K562 (cell line): ENCODE measurements around the gene NKX1-2. TPM values are rescaled to one million over a fixed set of nuclear protein-coding genes. Genes with fewer than 3 reads are reported as not detected.

Source experiments
- CUX1 ChIP-seq: fragments of 200-800 bp; sonication (Bioruptor generic); IDR thresholded peaks from 2 replicates; pipeline ENCODE4 v1.6.1; 2016; ENCODE audit warnings: missing genetic modification characterization, missing compliant biosample characterization
- DNMT1 ChIP-seq: fragments of 450-650 bp; IDR thresholded peaks from 2 replicates; pipeline ENCODE4 v1.6.1; 2016; ENCODE audit warnings: antibody characterized with exemption, mild to moderate bottlenecking
- MAZ ChIP-seq, 2 experiments: fragments of 450-650 bp in 1 of 2; sonication (generic) in 1 of 2; formaldehyde crosslinking; IDR thresholded peaks in 1 of 2; conservative IDR thresholded peaks in 1 of 2; 2 replicates each; pipeline versions ENCODE4 v1.4.0 to v1.5.0; 2020; ENCODE audit warnings: mild to moderate bottlenecking in 1 of 2, missing genetic modification reagents in 1 of 2
- MTA3 ChIP-seq: fragments of 450-650 bp; formaldehyde crosslinking; IDR thresholded peaks from 2 replicates; pipeline ENCODE4 v1.6.1; 2017; ENCODE audit warnings: mild to moderate bottlenecking, borderline replicate concordance
- MYC ChIP-seq, 2 experiments: fragments of 250-450 bp in 1 of 2; sonication (Bioruptor Pico) in 1 of 2; IDR thresholded peaks; 2 replicates each; pipeline versions ENCODE4 v1.5.1 to v1.6.1; 2012 to 2021; ENCODE audit warnings: low read depth in 2 of 2, borderline replicate concordance in 1 of 2, improper control_type of control experiment in 1 of 2, low read length in 1 of 2, mild to moderate bottlenecking in 1 of 2, moderate library complexity in 1 of 2
- NCOA6 ChIP-seq: fragments of 450-650 bp; IDR thresholded peaks from 2 replicates; pipeline ENCODE4 v1.6.1; 2017; ENCODE audit warnings: mild to moderate bottlenecking
- NFIC ChIP-seq: fragments of 450-650 bp; IDR thresholded peaks from 2 replicates; pipeline ENCODE4 v1.6.1; 2017; ENCODE audit warnings: mild to moderate bottlenecking, inconsistent platforms
- NONO ChIP-seq, 2 experiments: fragments of 200-400 bp in 1 of 2; fragments of 450-650 bp in 1 of 2; formaldehyde crosslinking in 1 of 2; IDR thresholded peaks; 2 replicates each; pipeline ENCODE4 v1.6.1; 2017; ENCODE audit warnings: low read depth in 2 of 2, mild to moderate bottlenecking in 2 of 2, moderate library complexity in 2 of 2, low read length in 1 of 2
- NR1H2 ChIP-seq: sonication (generic); formaldehyde crosslinking; IDR thresholded peaks from 2 replicates; pipeline ENCODE4 v1.4.0; 2020; ENCODE audit warnings: mild to moderate bottlenecking, missing genetic modification reagents
- PHF20 ChIP-seq: fragments of 450-650 bp; IDR thresholded peaks from 2 replicates; pipeline ENCODE4 v1.6.1; 2018; ENCODE audit not compliant: partially characterized antibody
- PML ChIP-seq: IDR thresholded peaks from 2 replicates; pipeline ENCODE4 v1.6.1; 2012; ENCODE audit warnings: low read length, inconsistent platforms
- POLR2G ChIP-seq: fragments of 200-400 bp; formaldehyde crosslinking; IDR thresholded peaks from 2 replicates; pipeline ENCODE4 v1.6.1; 2017; ENCODE audit warnings: low read depth, mild to moderate bottlenecking, antibody characterized with exemption, low read length, moderate library complexity
- RBFOX2 ChIP-seq: fragments of 200-400 bp; formaldehyde crosslinking; IDR thresholded peaks from 2 replicates; pipeline ENCODE4 v1.6.1; 2017; ENCODE audit warnings: low read depth, mild to moderate bottlenecking, low read length, moderate library complexity
- RHOXF2B ChIP-seq: fragments of 250-450 bp; sonication (Bioruptor Pico); conservative IDR thresholded peaks from 2 replicates; pipeline ENCODE4 v1.5.1; 2021
- SREBF2 ChIP-seq: sonication (generic); formaldehyde crosslinking; IDR thresholded peaks from 2 replicates; pipeline ENCODE4 v1.4.0; 2020; ENCODE audit warnings: mild to moderate bottlenecking, missing genetic modification reagents
- TSC22D4 ChIP-seq: fragments of 450-650 bp; IDR thresholded peaks from 2 replicates; pipeline ENCODE4 v1.6.1; 2016; ENCODE audit warnings: missing genetic modification characterization, missing biosample characterization, control low read depth
- ZBTB17 ChIP-seq: fragments of 450-650 bp; formaldehyde crosslinking; IDR thresholded peaks from 2 replicates; pipeline ENCODE4 v1.4.0; 2020; ENCODE audit warnings: mild to moderate bottlenecking
- ZFX ChIP-seq: sonication (generic); formaldehyde crosslinking; IDR thresholded peaks from 2 replicates; pipeline ENCODE4 v1.8.0; 2022; ENCODE audit warnings: mild to moderate bottlenecking, missing genetic modification reagents, moderate library complexity
- polyA plus RNA-seq, 8 experiments: library from polyadenylated mRNA; depleted of rRNA in 4 of 8; stranded (reverse) in 5 of 8; unstranded in 3 of 8; fragments of >200 nt; fragmentation: Nextera tagmentation in 2 of 8; fragmentation: Illumina TruSeq in 1 of 8; extraction: Ambion mirVana in 2 of 8; extraction: Trizol in 1 of 8; gene quantifications; 2 replicates each; pipeline versions ENCODE4 v1.2.1 to v1.2.3, GENCODE V29; 2011 to 2014; ENCODE audit warnings: inconsistent platforms in 1 of 8, missing spikeins in 1 of 8
- total RNA-seq, 7 experiments: library from RNA; depleted of rRNA in 6 of 7; stranded (reverse); fragments of >200 nt in 6 of 7; fragmentation: Illumina TruSeq in 2 of 7; extraction: Trizol in 2 of 7; gene quantifications; 2 replicates each; pipeline versions ENCODE4 v1.2.1 to v1.2.3, GENCODE V29; 2011 to 2021; ENCODE audit warnings: low replicate concordance in 1 of 7
- TF ChIP-seq, protein P1 (sequence below): IDR thresholded peaks from 2 replicates; pipeline ENCODE4 v1.6.1; 2011; ENCODE audit warnings: borderline replicate concordance, low read depth, mild to moderate bottlenecking, moderate library complexity, low read length; ENCODE audit not compliant: insufficient read depth, poor library complexity, severe bottlenecking

Gene NKX1-2
- total and polyA plus RNA-seq, 9 of the 15 experiments (the other 6 are each of a cell fraction or from before 2014, with no cell fraction given) = not detected

GRCh38 chr10:124461642-124462347, 12.0 kb upstream of the NKX1-2 start, which contains the start of gene LHPP (continued):
- TF ChIP-seq TSC22D4 (no peak), PML (no peak), NFIC (peak; percentile 57), RBFOX2 (peak; percentile 75), SREBF2 (CRISPR knock-in tag) (no peak), PHF20 (peak; percentile 86), NCOA6 (peak; percentile 85), ZBTB17 (CRISPR knock-in tag) (peak; percentile 86), MTA3 (peak; percentile 50; the same call in 1 of the 2 replicates), MAZ (CRISPR knock-in tag; conservative IDR thresholded peaks at IDR 0.05 in 1 of 2, IDR thresholded peaks at IDR 0.05 in 1 of 2) (peak in 1 of 2 experiments; percentile 69; a peak in 1 of 4 replicates), RHOXF2B (CRISPR knock-in tag) (no peak), ZFX (CRISPR knock-in tag) (peak; percentile 77), MYC (IDR thresholded peaks at IDR 0.05; ENCODE audit: low read depth, low read length) (0 out of 2 replicates have a peak, but pooled peaks have one; percentile 49), MYC (CRISPR knock-in tag; IDR thresholded peaks at IDR 0.05; ENCODE audit: borderline replicate concordance, low read depth) (no peak), NR1H2 (CRISPR knock-in tag) (no peak), DNMT1 (no peak), POLR2G (peak; percentile 75), CUX1 (CRISPR knock-in tag) (no peak), NONO (IDR thresholded peaks at IDR 0.05; ENCODE audit: low read depth in 2 of 2, low read length in 1 of 2) (peak in 1 of 2 experiments; percentile 53; a peak in 1 of 4 replicates)
- TF ChIP-seq, protein P1, sequence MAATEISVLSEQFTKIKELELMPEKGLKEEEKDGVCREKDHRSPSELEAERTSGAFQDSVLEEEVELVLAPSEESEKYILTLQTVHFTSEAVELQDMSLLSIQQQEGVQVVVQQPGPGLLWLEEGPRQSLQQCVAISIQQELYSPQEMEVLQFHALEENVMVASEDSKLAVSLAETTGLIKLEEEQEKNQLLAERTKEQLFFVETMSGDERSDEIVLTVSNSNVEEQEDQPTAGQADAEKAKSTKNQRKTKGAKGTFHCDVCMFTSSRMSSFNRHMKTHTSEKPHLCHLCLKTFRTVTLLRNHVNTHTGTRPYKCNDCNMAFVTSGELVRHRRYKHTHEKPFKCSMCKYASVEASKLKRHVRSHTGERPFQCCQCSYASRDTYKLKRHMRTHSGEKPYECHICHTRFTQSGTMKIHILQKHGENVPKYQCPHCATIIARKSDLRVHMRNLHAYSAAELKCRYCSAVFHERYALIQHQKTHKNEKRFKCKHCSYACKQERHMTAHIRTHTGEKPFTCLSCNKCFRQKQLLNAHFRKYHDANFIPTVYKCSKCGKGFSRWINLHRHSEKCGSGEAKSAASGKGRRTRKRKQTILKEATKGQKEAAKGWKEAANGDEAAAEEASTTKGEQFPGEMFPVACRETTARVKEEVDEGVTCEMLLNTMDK = peak; percentile 59
